DND-41 (cell line): ENCODE data around the gene KIAA0586.

ENCODE experiments used
- EZH2 ChIP-seq: IDR thresholded peaks from 3 replicates; pipeline ENCODE4 v1.6.1; 2012; ENCODE audit warnings: borderline replicate concordance, low read depth, mild to moderate bottlenecking, moderate library complexity, low read length, inconsistent platforms; ENCODE audit not compliant: severe bottlenecking
- TF ChIP-seq, protein P1 (sequence below): IDR thresholded peaks from 2 replicates; pipeline ENCODE4 v1.5.1; 2012; ENCODE audit warnings: borderline replicate concordance, low read length, moderate library complexity, mild to moderate bottlenecking; ENCODE audit not compliant: poor library complexity, severe bottlenecking; ENCODE audit errors: extremely low read depth

DNA sequence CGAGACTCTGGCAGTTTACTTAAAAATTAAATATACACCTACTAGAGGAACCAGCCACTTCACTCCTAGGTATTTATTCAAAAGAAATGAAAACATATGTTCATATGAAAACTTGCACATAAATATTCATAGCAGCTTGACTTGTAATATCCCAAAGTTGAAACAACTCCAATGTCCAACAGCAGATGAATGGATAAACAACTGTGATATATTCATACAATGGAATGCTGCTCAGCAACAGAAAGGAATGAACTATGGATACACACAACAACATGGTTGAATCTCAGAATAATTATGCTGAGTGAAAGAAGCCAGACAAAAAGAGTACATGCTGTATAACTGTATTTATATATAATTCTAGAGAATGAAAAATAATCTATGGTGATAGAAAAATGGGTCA lies 156.9 kb downstream of the KIAA0586 start:
- no peak for TF ChIP-seq EZH2
- TF ChIP-seq, protein P1, sequence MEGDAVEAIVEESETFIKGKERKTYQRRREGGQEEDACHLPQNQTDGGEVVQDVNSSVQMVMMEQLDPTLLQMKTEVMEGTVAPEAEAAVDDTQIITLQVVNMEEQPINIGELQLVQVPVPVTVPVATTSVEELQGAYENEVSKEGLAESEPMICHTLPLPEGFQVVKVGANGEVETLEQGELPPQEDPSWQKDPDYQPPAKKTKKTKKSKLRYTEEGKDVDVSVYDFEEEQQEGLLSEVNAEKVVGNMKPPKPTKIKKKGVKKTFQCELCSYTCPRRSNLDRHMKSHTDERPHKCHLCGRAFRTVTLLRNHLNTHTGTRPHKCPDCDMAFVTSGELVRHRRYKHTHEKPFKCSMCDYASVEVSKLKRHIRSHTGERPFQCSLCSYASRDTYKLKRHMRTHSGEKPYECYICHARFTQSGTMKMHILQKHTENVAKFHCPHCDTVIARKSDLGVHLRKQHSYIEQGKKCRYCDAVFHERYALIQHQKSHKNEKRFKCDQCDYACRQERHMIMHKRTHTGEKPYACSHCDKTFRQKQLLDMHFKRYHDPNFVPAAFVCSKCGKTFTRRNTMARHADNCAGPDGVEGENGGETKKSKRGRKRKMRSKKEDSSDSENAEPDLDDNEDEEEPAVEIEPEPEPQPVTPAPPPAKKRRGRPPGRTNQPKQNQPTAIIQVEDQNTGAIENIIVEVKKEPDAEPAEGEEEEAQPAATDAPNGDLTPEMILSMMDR: no peak
